ENCODE results near the gene PCDHGC5.
A peak's percentile ranks its signal among the peaks of the same experiment; 100 is the strongest.

PCDHGC5 gene

DNA sequence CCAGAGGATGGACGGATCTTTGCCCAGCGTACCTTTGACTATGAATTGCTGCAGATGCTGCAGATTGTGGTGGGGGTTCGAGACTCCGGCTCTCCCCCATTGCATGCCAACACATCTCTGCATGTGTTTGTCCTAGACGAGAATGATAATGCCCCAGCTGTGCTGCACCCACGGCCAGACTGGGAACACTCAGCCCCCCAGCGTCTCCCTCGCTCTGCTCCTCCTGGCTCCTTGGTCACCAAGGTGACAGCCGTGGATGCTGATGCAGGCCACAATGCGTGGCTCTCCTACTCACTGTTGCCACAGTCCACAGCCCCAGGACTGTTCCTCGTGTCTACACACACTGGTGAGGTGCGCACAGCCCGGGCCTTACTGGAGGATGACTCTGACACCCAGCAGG is 1.9 kb downstream of the PCDHGC5 start:
- DNase-seq (ENCODE audit: low spot score): no peak

GRCh38 chr5:141491323-141492167 is 2.7 kb downstream of the PCDHGC5 start:
- DNase-seq (ENCODE audit: low spot score): peak; percentile 35

- peak; percentile 46 for DNase-seq (ENCODE audit: low spot score)
Measured at GRCh38 chr5:141492168-141492885, 3.4 kb downstream of the PCDHGC5 start.

DNA sequence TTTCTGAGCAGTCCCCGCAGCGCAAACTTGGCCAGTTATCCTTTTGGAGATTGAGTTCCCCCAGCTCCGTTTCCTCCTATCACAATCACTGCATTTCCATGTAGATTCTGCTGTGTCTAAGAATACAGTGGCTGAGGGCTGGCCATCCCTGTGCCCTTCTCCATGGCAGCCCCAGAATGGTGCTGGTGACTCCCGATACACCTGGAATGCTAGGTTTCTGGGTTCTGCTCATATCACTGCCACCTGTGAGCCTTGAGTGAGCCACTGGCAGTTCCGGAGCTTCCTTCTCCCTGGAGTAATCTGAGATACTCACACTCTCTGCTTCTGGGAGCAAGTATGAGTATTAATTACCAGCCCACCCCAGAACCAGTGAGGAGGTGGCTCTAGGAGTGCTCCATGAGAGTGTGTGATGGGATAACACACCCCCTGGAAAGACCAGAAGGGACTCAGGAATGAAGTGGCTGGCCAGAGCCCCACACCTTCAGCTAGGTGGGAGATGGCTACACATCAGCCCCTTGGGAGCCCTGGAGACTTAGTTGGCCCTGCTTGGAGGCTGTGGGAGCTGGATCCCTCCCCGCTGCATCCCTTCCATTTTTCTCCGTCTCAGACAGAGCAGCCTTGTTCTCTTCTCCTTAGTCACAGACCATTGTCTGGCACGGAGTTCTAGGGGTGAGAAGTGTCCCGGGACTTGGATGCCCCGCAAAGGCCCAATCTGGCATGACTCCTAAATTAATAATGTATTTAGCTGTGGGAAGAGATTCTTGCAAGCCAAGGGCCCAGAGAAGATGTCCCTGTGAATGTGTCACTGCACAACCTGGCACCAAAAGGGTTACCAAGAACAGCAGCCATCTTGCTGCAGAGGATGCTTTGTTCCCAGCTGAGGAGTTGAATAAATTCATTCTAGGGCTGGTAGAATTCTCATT is 4.9 kb downstream of the PCDHGC5 start:
- DNase-seq (ENCODE audit: low spot score): no peak

- DNase-seq (ENCODE audit: low spot score): no peak
Measured at GRCh38 chr5:141494761-141495452, 6.0 kb downstream of the PCDHGC5 start.

- DNase-seq (ENCODE audit: low spot score): no peak
Measured at GRCh38 chr5:141495453-141495811, 6.6 kb downstream of the PCDHGC5 start.

DNA sequence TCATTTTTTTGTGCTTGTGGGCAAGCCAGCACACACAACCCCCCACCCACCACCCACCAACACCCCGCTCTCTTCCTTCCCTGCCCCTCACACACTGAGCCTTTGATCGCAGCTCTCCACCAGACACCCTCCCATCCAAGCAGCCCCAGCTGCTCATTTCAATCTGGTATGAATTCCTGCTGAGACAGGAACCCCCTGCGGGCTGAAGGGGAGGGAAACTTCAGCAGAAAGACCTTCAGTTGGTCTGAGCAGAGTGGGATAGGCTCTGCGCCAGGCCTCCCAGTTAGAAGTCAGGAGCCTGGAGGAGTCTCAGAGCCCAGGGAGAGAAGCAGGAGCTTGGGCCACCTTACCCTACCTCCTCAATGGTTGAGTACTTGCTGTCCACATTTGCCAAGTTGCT is 7.2 kb downstream of the PCDHGC5 start:
- no peak for DNase-seq (ENCODE audit: low spot score)

- no peak for DNase-seq (ENCODE audit: low spot score)
Measured at GRCh38 chr5:141501761-141502160, 12.9 kb downstream of the PCDHGC5 start.

GRCh38 chr5:141503681-141504080 is 14.8 kb downstream of the PCDHGC5 start:
- DNase-seq (ENCODE audit: low spot score): no peak

DNA sequence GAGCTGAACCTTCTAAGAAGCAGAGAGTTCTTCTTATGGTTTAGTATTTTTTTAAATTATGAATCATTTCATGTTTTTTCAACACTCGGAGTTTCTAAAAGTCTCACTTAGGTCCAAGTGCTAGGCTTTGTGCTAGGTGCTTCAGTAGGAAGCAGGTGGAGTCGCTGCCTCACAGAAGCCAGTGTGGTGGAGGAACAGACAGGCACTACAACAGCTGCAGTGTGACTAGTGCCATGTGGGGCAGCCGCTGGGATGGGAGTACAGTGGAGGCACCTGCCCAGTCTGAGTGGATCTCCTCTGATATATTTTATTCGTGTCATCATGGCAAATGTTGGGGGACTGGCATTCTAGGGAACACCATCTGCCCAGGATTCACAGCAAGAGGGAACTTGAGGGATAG is 15.3 kb downstream of the PCDHGC5 start:
- DNase-seq (ENCODE audit: low spot score): no peak

GRCh38 chr5:141506381-141507155 is 17.7 kb downstream of the PCDHGC5 start:
- DNase-seq (ENCODE audit: low spot score): no peak

DNA sequence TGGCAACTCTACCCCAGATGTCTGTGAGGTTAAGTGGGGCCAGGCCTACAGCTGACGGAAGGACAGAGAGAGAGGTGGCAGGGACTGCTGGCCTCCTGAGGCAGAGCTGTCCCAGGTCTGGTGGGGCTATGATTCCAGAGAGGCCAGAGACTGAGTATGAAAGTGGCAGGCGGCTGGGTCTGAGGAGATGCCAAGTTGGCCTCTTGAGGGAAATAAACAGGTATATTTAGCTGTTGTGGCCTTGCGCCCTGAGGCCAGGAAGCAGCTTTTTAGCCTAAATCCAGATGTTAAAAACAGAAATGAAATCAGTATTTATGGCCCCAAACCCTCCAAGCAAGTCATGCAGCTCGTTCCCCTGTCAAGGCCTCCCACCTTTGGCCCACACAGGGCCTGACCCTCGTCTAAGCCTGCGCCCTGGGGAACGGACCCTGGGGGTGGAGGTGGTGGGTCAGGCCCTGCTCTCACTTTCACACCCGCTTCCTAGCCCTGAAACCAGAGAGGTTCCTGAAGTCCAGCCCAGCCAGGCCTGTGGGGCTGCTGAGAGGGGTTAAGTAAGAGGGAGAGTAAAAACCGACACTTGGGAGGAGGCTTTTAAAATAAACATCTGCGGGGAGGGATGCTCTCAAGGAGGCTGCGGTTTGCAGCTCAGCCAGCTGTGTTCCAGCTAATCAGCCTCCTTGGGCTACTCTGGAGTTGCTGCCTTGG is 18.7 kb downstream of the PCDHGC5 start:
- DNase-seq (ENCODE audit: low spot score): peak; percentile 60

GRCh38 chr5:141508440-141508797 is 19.5 kb downstream of the PCDHGC5 start:
- DNase-seq (ENCODE audit: low spot score): no peak

DNA sequence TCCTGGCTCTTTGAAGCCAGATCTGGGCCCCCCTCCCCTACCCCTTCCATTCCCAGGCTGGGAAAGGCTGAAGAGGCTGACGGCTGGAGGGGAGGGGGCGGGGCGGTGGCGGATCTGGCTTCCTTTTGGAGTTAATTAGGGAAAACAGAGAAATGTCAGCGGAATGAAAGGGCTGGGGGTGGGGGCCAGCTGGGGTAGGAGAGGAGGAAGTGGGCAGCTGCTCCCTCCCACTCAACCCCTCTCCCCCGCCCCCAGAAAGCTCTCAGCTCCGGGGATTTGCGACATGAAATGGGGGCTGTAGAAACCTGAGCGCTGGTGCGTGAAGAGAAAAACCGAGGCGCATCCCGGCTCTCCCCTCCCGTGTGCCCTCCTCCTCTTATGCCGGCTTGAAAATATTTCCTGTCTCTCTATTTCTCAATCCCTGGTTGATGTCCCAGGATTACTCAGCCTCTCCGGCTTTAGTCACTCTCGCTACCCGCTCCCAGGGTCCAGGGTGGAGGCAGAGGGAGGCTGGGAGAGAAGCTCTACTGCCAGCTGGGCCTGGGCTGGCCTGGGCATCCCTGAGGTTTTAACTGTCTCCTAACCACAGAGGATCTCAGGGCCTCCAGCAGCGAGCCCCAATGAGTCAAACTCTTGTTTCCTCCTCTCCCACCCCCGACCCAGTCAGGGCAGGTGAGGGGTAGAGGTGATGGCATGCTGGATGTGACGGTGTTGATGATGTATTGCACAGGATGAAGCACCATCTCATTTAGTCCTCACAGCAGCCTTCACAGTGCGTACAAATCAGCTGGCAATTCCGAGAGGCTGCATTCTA is 20.1 kb downstream of the PCDHGC5 start:
- DNase-seq (ENCODE audit: low spot score): no peak

GRCh38 chr5:141510160-141510559 is 21.3 kb downstream of the PCDHGC5 start:
- DNase-seq (ENCODE audit: low spot score): no peak

- DNase-seq (ENCODE audit: low spot score): peak; percentile 82
Measured at GRCh38 chr5:141510850-141511601, 22.1 kb downstream of the PCDHGC5 start.

- peak; percentile 10 for DNase-seq (ENCODE audit: low spot score)
Measured at GRCh38 chr5:141511771-141512325, 23.0 kb downstream of the PCDHGC5 start.

DNA sequence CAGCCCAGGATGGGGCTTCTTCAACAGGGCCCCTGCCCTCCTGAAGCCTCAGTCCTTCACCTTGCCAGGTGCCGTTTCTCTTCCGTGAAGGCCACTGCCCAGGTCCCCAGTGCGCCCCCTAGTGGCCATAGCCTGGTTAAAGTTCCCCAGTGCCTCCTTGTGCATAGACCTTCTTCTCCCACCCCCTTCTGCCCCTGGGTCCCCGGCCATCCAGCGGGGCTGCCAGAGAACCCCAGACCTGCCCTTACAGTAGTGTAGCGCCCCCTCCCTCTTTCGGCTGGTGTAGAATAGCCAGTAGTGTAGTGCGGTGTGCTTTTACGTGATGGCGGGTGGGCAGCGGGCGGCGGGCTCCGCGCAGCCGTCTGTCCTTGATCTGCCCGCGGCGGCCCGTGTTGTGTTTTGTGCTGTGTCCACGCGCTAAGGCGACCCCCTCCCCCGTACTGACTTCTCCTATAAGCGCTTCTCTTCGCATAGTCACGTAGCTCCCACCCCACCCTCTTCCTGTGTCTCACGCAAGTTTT is 23.6 kb downstream of the PCDHGC5 start:
- peak; percentile 84 for DNase-seq (ENCODE audit: low spot score)
